Glutamatergic neuron (in vitro differentiated cells): ENCODE data around the gene PTPRF. TPM values are rescaled to one million over a fixed set of nuclear protein-coding genes. Genes with fewer than 3 reads are reported as not detected.
A peak's percentile ranks its signal among the peaks of the same experiment; 100 is the strongest.

Experiments used
- DNase-seq: peaks from one replicate; pipeline ENCODE4 v3.0.0; 2022
- H3K27ac Mint-ChIP-seq: one replicate; pipeline ENCODE4 v1.8.0; 2020; ENCODE audit warnings: mild to moderate bottlenecking, mixed read lengths, inconsistent platforms; ENCODE audit not compliant: unreplicated experiment
- H3K27me3 Mint-ChIP-seq: one replicate; pipeline ENCODE4 v1.8.0; 2020; ENCODE audit warnings: mild to moderate bottlenecking, moderate library complexity, mixed read lengths, inconsistent platforms; ENCODE audit not compliant: unreplicated experiment
- H3K36me3 Mint-ChIP-seq: one replicate; pipeline ENCODE4 v1.8.0; 2020; ENCODE audit warnings: mild to moderate bottlenecking, mixed read lengths, inconsistent platforms; ENCODE audit not compliant: unreplicated experiment
- H3K4me1 Mint-ChIP-seq: one replicate; pipeline ENCODE4 v1.8.0; 2020; ENCODE audit warnings: mild to moderate bottlenecking, low read depth, mixed read lengths, inconsistent platforms; ENCODE audit not compliant: unreplicated experiment
- H3K4me3 Mint-ChIP-seq: one replicate; pipeline ENCODE4 v1.8.0; 2020; ENCODE audit warnings: mild to moderate bottlenecking, mixed read lengths, inconsistent platforms; ENCODE audit not compliant: unreplicated experiment
- H3K9me3 Mint-ChIP-seq: one replicate; pipeline ENCODE4 v1.8.0; 2020; ENCODE audit warnings: mild to moderate bottlenecking, moderate library complexity, mixed read lengths, inconsistent platforms; ENCODE audit not compliant: unreplicated experiment
- total RNA-seq: library from RNA; stranded (reverse); fragmentation: NEBNext Ultra II Directional; extraction: Animal tissue kit (Norgen Biotek cat#: 25700); gene quantifications from one replicate; pipeline ENCODE4 v1.2.1, GENCODE V29; 2021; ENCODE audit not compliant: unreplicated experiment
- TF ChIP-seq, protein P1 (sequence below): fragments of 200-600 bp; sonication (generic); IDR thresholded peaks from one replicate; pipeline ENCODE4 v1.5.0; 2021; ENCODE audit not compliant: partially characterized antibody, unreplicated experiment

Gene PTPRF
- total RNA-seq, 1 donor from 2014 or later = 171 TPM

DNA sequence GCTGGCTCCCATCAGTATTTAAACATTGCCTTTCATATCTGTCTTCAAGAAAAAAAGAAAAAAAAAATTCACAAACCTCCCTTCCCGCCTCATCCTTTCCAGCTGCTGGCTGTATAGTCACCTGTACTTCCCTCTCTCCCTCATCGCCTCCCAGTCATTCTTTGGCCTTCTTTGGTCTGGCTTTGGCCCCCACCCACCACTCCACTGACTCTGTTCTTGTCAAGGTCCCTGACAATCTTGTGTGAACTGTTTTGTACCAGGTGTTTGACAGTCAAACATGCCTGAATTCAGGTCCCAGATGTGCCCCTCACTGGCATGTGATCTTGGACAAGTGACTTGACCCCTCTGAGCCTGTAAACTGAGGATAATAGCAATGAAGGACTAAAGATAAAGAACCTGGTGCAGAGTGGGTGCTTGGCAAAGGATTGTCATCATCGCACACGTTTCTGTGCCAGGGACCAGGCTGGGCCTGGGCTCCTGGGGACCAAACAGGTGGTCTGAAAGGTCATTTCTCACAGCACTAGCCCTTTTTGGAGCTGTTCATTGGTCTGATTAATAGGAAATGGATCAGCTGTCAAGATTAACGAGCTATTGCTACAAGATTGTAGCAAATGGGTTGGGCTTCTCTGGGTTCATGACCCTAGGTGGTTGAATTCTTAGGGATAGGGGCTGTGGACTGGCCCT, 21.5 kb downstream of the PTPRF start:
- H3K4me1 Mint-ChIP-seq = peaks cover 29% of the 10 kb centered on the region
- no peak overlapping the region for H3K4me3 Mint-ChIP-seq

DNA sequence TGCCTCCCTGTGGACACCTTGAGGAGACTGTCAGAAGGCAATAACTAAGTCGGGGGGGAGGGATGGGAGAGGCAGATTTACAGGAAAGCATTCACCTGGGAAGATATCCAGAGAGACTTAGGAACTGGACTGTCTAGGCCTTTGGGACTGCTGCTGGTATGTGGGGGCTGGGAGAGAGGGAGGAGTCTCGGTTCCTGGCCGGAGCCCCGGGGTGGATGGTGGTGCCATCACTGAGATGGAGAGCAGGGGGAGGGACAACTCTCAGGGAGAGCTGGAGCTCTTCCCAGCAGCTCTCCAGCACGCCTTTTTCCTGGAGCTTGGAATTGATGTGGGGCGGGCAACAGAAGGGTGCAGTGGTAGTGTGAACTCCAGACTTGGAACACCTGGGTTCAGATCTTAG, 22.1 kb downstream of the PTPRF start:
- Mint-ChIP-seq H3K4me1 (peaks cover 23% of the 10 kb centered on the region), H3K9me3 (peaks cover 7% of the 10 kb centered on the region), H3K4me3 (no peak overlapping the region), H3K36me3 (peaks cover 5% of the 10 kb centered on the region), H3K27ac (no peak overlapping the region), H3K27me3 (peaks cover 5% of the 10 kb centered on the region)
- DNase-seq = no peak
- TF ChIP-seq, protein P1, sequence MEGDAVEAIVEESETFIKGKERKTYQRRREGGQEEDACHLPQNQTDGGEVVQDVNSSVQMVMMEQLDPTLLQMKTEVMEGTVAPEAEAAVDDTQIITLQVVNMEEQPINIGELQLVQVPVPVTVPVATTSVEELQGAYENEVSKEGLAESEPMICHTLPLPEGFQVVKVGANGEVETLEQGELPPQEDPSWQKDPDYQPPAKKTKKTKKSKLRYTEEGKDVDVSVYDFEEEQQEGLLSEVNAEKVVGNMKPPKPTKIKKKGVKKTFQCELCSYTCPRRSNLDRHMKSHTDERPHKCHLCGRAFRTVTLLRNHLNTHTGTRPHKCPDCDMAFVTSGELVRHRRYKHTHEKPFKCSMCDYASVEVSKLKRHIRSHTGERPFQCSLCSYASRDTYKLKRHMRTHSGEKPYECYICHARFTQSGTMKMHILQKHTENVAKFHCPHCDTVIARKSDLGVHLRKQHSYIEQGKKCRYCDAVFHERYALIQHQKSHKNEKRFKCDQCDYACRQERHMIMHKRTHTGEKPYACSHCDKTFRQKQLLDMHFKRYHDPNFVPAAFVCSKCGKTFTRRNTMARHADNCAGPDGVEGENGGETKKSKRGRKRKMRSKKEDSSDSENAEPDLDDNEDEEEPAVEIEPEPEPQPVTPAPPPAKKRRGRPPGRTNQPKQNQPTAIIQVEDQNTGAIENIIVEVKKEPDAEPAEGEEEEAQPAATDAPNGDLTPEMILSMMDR = no peak

More for the DNA sequence above, 21.5 kb downstream of the PTPRF start:
- peaks cover 5% of the 10 kb centered on the region for H3K36me3 Mint-ChIP-seq
- H3K27me3 Mint-ChIP-seq = peaks cover 5% of the 10 kb centered on the region
- TF ChIP-seq, protein P1 = no peak
- peaks cover 8% of the 10 kb centered on the region for H3K9me3 Mint-ChIP-seq
- DNase-seq = no peak
- no peak overlapping the region for H3K27ac Mint-ChIP-seq

DNA sequence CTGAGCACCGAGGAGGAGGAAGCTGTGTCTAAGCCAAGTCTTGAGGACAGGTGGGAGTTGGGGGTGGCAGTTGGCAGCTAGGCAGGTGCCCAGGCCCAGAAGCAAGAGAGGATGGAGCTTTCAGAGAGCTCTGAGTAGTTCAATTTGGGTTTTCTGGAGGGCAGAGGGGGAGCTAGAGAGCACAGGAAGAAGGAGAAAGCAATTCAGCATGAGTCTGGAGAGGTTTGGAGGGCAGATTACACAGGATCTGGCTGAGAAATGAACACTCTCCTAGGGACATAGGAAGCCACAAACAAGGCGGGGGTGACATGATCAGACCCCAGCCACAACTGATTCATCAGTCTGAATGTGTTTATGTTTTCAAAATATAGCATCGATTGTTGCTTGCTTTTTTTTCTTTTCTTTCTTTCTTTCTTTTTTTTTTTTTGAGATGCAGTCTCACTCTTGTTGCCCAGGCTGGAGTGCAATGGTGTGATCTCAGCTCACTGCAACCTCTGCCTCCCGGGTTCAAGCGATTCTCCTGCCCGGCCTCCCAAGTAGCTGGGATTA, 23.8 kb downstream of the PTPRF start:
- H3K27ac Mint-ChIP-seq = peak overlapping the region; percentile 10
- H3K36me3 Mint-ChIP-seq = peaks cover 5% of the 10 kb centered on the region
- no peak for DNase-seq
- H3K9me3 Mint-ChIP-seq = peaks cover 6% of the 10 kb centered on the region
- TF ChIP-seq, protein P1 = no peak
- H3K27me3 Mint-ChIP-seq = peaks cover 6% of the 10 kb centered on the region
- H3K4me3 Mint-ChIP-seq = no peak overlapping the region
- H3K4me1 Mint-ChIP-seq = peaks cover 18% of the 10 kb centered on the region

DNA sequence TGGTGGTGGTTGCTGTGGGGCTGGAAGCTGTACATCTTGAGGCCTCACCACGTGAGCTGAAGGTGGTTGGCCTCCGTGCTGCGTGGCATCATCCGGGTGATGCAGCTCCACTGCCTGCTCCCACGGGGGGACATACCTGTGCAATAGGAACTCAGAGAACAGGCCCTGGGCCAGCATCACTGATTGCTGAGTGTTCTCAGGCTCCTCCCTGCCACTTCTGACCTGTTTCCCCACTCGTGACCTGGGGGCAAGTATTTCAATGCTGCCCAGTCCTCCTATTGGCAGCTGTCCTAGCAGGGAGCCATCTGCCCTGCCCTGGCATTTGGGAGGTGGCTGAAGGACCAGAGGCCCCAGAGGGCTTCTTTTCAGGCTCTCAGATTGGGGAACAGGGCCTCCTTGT, 26.1 kb downstream of the PTPRF start:
- no peak for DNase-seq
- H3K9me3 Mint-ChIP-seq = no peaks in the 10 kb centered on the region
- H3K4me3 Mint-ChIP-seq = no peak overlapping the region
- peaks cover 6% of the 10 kb centered on the region for H3K27me3 Mint-ChIP-seq
- no peak overlapping the region for H3K27ac Mint-ChIP-seq
- TF ChIP-seq, protein P1 = no peak
- peaks cover 5% of the 10 kb centered on the region for H3K36me3 Mint-ChIP-seq
- H3K4me1 Mint-ChIP-seq = peaks cover 10% of the 10 kb centered on the region

DNA sequence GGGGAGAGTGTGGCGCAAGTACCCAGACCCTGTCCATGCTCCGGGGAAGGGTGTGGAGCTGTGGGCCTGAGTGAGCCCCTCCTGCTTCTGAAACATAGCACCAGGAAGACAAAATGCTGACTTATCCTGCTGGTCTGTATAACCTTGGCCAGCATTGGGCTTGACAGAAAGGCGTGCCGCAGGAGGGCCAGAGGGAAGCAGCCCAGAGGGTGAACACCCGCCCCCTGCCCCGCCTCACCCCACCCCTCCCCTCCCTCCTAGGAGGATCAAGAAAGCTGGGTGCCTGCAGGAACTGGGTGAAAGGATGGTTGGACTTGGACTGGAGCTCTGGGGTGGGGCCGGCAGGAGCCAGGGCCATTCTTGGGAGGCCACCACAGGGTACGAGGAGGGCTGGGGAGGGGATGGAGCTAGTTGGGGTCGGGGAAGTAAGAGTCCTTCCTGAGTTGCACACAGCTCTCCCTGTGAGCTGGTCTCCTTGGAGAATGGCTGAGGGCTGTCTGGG, 27.1 kb downstream of the PTPRF start:
- TF ChIP-seq, protein P1 = no peak
- no peaks in the 10 kb centered on the region for H3K9me3 Mint-ChIP-seq
- peaks cover 10% of the 10 kb centered on the region for H3K4me1 Mint-ChIP-seq
- H3K27me3 Mint-ChIP-seq = peaks cover 7% of the 10 kb centered on the region
- peak overlapping the region; percentile 30 for H3K4me3 Mint-ChIP-seq
- H3K36me3 Mint-ChIP-seq = peaks cover 5% of the 10 kb centered on the region
- no peak for DNase-seq
- peak overlapping the region; percentile 28 for H3K27ac Mint-ChIP-seq
